OCI-LY3 (cell line): Measurements from ENCODE around the gene SERPINB5.

Experiments used
- CTCF ChIP-seq: fragments of 200-600, 300-600 bp; sonication (generic); IDR thresholded peaks from 2 replicates; pipeline ENCODE4 v1.5.1; 2014; ENCODE audit warnings: antibody characterized with exemption, low read length, low read depth
- EZH2phosphoT487 ChIP-seq: fragments of 200-600 bp; shearing (Covaris generic); IDR thresholded peaks from 2 replicates; pipeline ENCODE4 v1.6.1; 2018; ENCODE audit warnings: antibody characterized with exemption, mixed run types, low read depth

- TF ChIP-seq CTCF (no peak), EZH2phosphoT487 (no peak)
Measured at GRCh38 chr18:63443829-63444228, 32.9 kb upstream of the SERPINB5 start.
